C4-2B (cell line): ENCODE results near the gene DBP.

Source experiments
- ZFX ChIP-seq: fragments of 450-650 bp; IDR thresholded peaks from 2 replicates; pipeline ENCODE4 v1.6.1; 2017
- TF ChIP-seq, protein P1 (sequence below): fragments of 450-650 bp; conservative IDR thresholded peaks from 2 replicates; pipeline ENCODE4 v1.5.1; 2017; ENCODE audit warnings: mild to moderate bottlenecking

GRCh38 chr19:48665786-48666185 lies 28.6 kb upstream of the DBP start:
- TF ChIP-seq, protein P1, sequence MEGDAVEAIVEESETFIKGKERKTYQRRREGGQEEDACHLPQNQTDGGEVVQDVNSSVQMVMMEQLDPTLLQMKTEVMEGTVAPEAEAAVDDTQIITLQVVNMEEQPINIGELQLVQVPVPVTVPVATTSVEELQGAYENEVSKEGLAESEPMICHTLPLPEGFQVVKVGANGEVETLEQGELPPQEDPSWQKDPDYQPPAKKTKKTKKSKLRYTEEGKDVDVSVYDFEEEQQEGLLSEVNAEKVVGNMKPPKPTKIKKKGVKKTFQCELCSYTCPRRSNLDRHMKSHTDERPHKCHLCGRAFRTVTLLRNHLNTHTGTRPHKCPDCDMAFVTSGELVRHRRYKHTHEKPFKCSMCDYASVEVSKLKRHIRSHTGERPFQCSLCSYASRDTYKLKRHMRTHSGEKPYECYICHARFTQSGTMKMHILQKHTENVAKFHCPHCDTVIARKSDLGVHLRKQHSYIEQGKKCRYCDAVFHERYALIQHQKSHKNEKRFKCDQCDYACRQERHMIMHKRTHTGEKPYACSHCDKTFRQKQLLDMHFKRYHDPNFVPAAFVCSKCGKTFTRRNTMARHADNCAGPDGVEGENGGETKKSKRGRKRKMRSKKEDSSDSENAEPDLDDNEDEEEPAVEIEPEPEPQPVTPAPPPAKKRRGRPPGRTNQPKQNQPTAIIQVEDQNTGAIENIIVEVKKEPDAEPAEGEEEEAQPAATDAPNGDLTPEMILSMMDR, result no peak
- no peak for TF ChIP-seq ZFX
